Choroid plexus epithelial cell (primary cell): ENCODE measurements around the gene SCYL1.

Experiments
- DNase-seq: peaks from one replicate; pipeline ENCODE4 v3.0.0-alpha.2; 2010; ENCODE audit warnings: low read depth
- H3K4me3 ChIP-seq: 2 replicates; pipeline ENCODE4 v1.5.1; 2011; ENCODE audit warnings: low read depth, mild to moderate bottlenecking, control low read depth, low read length, moderate library complexity
- CTCF ChIP-seq: conservative IDR thresholded peaks from 2 replicates; pipeline ENCODE4 v1.5.1; 2011; ENCODE audit warnings: low read depth, mild to moderate bottlenecking, control low read depth, inconsistent platforms, low read length, moderate library complexity

SCYL1 gene

DNA sequence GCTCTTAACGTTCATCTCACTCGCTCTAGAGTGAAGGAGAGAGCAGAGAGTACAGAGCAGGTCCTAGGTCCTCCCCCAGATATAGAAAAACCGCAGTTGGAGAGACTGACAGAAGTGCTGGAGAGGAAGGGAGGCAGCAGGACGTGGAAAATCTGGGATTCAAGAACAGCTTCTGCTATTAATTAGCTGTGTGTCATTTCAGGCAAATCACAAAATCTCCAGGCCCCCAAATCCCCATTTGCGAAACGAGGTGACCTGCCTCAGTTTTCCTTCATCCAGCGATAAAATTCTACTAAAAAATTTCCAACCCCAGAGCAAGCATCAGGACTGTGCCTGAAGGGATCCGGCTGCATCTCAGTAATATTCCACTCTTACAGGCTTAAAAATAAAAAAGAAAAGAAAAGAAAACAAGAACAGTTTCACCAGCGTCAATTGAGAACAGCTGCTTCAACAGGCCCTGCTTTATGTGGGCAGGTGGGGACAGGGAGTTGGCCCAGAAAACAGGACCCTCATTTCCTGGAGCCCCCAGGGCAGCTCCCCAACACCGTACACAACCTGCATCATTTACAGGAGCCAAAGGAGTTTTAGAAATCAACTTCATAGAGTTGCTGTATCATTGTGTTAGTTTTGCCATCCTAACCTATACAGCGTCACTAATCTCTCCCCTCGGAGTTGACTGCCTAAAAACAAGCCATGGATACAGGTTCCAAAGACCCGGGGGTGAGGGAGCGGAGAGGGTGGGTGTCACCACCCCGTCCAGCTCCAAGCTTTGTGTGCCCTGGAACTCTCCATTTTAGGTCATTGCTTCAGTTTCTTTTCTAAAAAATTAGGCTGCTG lies 28.4 kb upstream of the SCYL1 start:
- DNase-seq = peak; percentile 48
- no peak for TF ChIP-seq CTCF
- H3K4me3 ChIP-seq = peak overlapping the region; percentile 32

DNA sequence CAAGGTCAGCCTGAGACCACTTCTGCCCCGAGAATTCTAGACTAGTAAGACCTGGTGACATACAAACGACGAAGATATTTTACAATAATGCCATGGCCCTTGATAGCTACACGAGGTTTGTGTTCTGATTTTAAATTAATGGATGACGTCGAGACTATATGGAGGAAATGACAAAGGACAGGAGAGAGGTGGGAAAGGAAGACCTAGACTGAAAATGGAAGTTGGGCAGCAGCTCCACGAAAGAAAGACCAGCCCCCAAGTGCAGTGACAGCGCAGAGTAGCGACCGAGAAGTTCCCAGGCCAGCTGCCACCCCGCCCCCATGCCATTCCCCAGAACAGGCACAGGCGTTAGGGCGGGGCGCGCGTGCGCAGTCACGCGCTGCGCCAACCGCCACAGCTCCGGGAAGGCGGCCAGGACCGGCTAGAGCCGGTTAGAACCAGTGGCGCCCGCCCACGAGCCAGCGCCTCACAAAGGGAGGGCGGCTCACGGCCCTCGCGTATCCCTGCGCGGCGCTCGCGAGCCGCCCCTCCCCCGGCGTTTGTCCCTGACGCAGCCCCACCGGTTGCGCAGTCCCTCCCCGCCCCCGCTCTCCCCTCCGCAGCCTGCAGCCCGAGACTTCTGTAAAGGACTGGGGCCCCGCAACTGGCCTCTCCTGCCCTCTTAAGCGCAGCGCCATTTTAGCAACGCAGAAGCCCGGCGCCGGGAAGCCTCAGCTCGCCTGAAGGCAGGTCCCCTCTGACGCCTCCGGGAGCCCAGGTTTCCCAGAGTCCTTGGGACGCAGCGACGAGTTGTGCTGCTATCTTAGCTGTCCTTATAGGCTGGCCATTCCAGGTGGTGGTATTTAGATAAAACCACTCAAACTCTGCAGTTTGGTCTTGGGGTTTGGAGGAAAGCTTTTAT lies 27.5 kb upstream of the SCYL1 start:
- peak; percentile 99 for DNase-seq
- TF ChIP-seq CTCF = peak; percentile 39
- H3K4me3 ChIP-seq = peak overlapping the region; percentile 80

GRCh38 chr11:65498042-65498726 lies 26.7 kb upstream of the SCYL1 start:
- peak; percentile 79 for DNase-seq
- no peak for TF ChIP-seq CTCF
- peak overlapping the region; percentile 80 for H3K4me3 ChIP-seq

GRCh38 chr11:65498727-65498976 lies 26.2 kb upstream of the SCYL1 start:
- DNase-seq = no peak
- no peak for TF ChIP-seq CTCF
- H3K4me3 ChIP-seq = peak overlapping the region; percentile 80

DNA sequence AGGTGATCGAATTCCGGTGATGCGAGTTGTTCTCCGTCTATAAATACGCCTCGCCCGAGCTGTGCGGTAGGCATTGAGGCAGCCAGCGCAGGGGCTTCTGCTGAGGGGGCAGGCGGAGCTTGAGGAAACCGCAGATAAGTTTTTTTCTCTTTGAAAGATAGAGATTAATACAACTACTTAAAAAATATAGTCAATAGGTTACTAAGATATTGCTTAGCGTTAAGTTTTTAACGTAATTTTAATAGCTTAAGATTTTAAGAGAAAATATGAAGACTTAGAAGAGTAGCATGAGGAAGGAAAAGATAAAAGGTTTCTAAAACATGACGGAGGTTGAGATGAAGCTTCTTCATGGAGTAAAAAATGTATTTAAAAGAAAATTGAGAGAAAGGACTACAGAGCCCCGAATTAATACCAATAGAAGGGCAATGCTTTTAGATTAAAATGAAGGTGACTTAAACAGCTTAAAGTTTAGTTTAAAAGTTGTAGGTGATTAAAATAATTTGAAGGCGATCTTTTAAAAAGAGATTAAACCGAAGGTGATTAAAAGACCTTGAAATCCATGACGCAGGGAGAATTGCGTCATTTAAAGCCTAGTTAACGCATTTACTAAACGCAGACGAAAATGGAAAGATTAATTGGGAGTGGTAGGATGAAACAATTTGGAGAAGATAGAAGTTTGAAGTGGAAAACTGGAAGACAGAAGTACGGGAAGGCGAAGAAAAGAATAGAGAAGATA lies 25.7 kb upstream of the SCYL1 start, which contains the start of gene MALAT1:
TSS of gene MALAT1 (plus strand) at position 69 of the 736 bp plus-strand sequence.
- H3K4me3 ChIP-seq = peak within 1 kb of the TSS; percentile 80
- no peak for TF ChIP-seq CTCF
- peak; percentile 99 for DNase-seq

GRCh38 chr11:65499713-65500386 lies 25.0 kb upstream of the SCYL1 start:
- H3K4me3 ChIP-seq = peak overlapping the region; percentile 80
- DNase-seq = no peak
- no peak for TF ChIP-seq CTCF
